ENCODE data around the gene TDRD9. TPM values are rescaled to one million over a fixed set of nuclear protein-coding genes. Genes with fewer than 3 reads are reported as not detected.

Gene TDRD9
- total and polyA plus RNA-seq, 2 experiments from 2014 or later = 0.24 TPM; not detected in 1

GRCh38 chr14:103927566-103927965 is 690 bp upstream of the TDRD9 start:
- DNase-seq (ENCODE audit: low spot score) (no peak), ATAC-seq (no peak)
- H4K20me1 ChIP-seq (replicated peaks; ENCODE audit: insufficient read depth) = no peaks in the 10 kb centered on the region
- H3K27ac ChIP-seq (ENCODE audit: low read depth) = no peak overlapping the region
- H3K4me1 ChIP-seq (ENCODE audit: insufficient read depth) = no peaks in the 10 kb centered on the region; the same call in 1 of the 2 replicates
- no peaks in the 10 kb centered on the region for H3K36me3 ChIP-seq (ENCODE audit: insufficient read depth)
- H2AFZ ChIP-seq = no peak overlapping the region
- H3F3A ChIP-seq (replicated peaks; ENCODE audit: low read depth) = no peaks in the 10 kb centered on the region
- H3K4me3 ChIP-seq = no peak overlapping the region
- no peaks in the 10 kb centered on the region for H3K27me3 Mint-ChIP-seq (ENCODE audit: insufficient read depth, low read depth, poor library complexity)
- H3K9me3 Mint-ChIP-seq = no peaks in the 10 kb centered on the region; the same call in 2 of the 3 replicates
- no peaks in the 10 kb centered on the region for H3K36me3 Mint-ChIP-seq (ENCODE audit: low read depth)
- no peak for TF ChIP-seq ZNF462 (CRISPR knock-in tag; IDR thresholded peaks at IDR 0.05)
- TF ChIP-seq NANOG (IDR thresholded peaks at IDR 0.05; ENCODE audit: borderline replicate concordance) = no peak
- no peak for TF ChIP-seq REST (IDR thresholded peaks at IDR 0.05; ENCODE audit: unreplicated experiment)
- TF ChIP-seq CREB1 (CRISPR knock-in tag; IDR thresholded peaks at IDR 0.05; ENCODE audit: low read depth) = no peak
- TF ChIP-seq EZH2phosphoT487 (IDR thresholded peaks at IDR 0.05; ENCODE audit: unreplicated experiment) = no peak
- TF ChIP-seq POLR2AphosphoS5 (IDR thresholded peaks at IDR 0.05; ENCODE audit: low read depth) = no peak
- TF ChIP-seq STAT1 (IDR thresholded peaks at IDR 0.05; ENCODE audit: unreplicated experiment) = no peak
- TF ChIP-seq CTCF (conservative IDR thresholded peaks at IDR 0.05; ENCODE audit: low read depth in 2 of 2) = no peak
- TF ChIP-seq EZH2 (IDR thresholded peaks at IDR 0.05; ENCODE audit: low read depth, unreplicated experiment) = no peak
- no peak for TF ChIP-seq JUNB (IDR thresholded peaks at IDR 0.05; ENCODE audit: unreplicated experiment)
- TF ChIP-seq ZNF331 (CRISPR knock-in tag; IDR thresholded peaks at IDR 0.05; ENCODE audit: low read depth) = no peak
- no peak for TF ChIP-seq ETS1 (IDR thresholded peaks at IDR 0.05)
- TF ChIP-seq ZNF114 (CRISPR knock-in tag; IDR thresholded peaks at IDR 0.05) = no peak
- H3K79me2 ChIP-seq (replicated peaks; ENCODE audit: insufficient read depth) = no peaks in the 10 kb centered on the region
- H3K4me1 Mint-ChIP-seq = peaks cover 4% of the 10 kb centered on the region; the same call in 1 of the 3 replicates
- no peaks in the 10 kb centered on the region for H3K27me3 ChIP-seq (ENCODE audit: insufficient read depth)
- no peaks in the 10 kb centered on the region for H3K9me2 ChIP-seq (ENCODE audit: insufficient read depth)
- H3K4me3 Mint-ChIP-seq = no peak overlapping the region; the same call in 2 of the 3 replicates
- H3K27ac Mint-ChIP-seq = no peak overlapping the region
- H3K4me2 ChIP-seq = no peak overlapping the region

Data from GM23338 (cell line).